IMR-90 (cell line): Measurements from ENCODE around the gene DPF1. TPM values are rescaled to one million over a fixed set of nuclear protein-coding genes. Genes with fewer than 3 reads are reported as not detected.

ENCODE experiments used
- ATAC-seq: fragments of 200-7000 bp; cut with Tn5 transposase; 2 replicates; pipeline ENCODE4 v1.9.1; 2020; ENCODE audit warnings: low read depth, mild to moderate bottlenecking, moderate library complexity
- BruUV-seq: library from RNA; stranded (reverse); fragments of 400-500 nt; replicated peaks from 2 replicates; lab custom pipeline; 2021; lab: Mats Ljungman, UMichigan
- CTCF ChIA-PET: fragments of 300-600 bp; formaldehyde crosslinking; extraction: SDS; loops from one replicate; lab custom pipeline; 2021; ENCODE audit warnings: antibody characterized with exemption; lab: Yijun Ruan, JAX
- POLR2A ChIA-PET: fragments of 300-600 bp; sonication (Branson Sonifier 250); formaldehyde crosslinking; loops from one replicate; lab custom pipeline; 2022; ENCODE audit warnings: antibody characterized with exemption; ENCODE audit not compliant: unreplicated experiment; lab: Charles Lee
- DNase-seq: peaks from one replicate; pipeline ENCODE4 v3.0.0; 2013
- H2AFZ ChIP-seq: replicated peaks from 2 replicates; pipeline ENCODE3; 2013; ENCODE audit warnings: low read length, mild to moderate bottlenecking; ENCODE audit not compliant: poor library complexity
- H2AK5ac ChIP-seq: 2 replicates; pipeline ENCODE4 v1.6.1; 2013; ENCODE audit warnings: low read depth, low read length, inconsistent platforms
- H2AK9ac ChIP-seq: replicated peaks from 2 replicates; pipeline ENCODE3; 2013; ENCODE audit warnings: mild to moderate bottlenecking, low read depth, low read length, moderate library complexity; ENCODE audit not compliant: poor library complexity
- H2BK120ac ChIP-seq: 2 replicates; pipeline ENCODE4 v1.6.1; 2013; ENCODE audit warnings: low read depth, low read length, inconsistent platforms
- H2BK15ac ChIP-seq: 3 replicates; pipeline ENCODE4 v1.6.1; 2013; ENCODE audit warnings: low read depth, low read length, inconsistent platforms
- H2BK20ac ChIP-seq: 2 replicates; pipeline ENCODE4 v1.6.1; 2013; ENCODE audit warnings: low read depth, mild to moderate bottlenecking, inconsistent platforms, low read length, moderate library complexity
- H2BK5ac ChIP-seq: 2 replicates; pipeline ENCODE4 v1.6.1; 2013; ENCODE audit warnings: mild to moderate bottlenecking, low read depth, low read length, inconsistent platforms; ENCODE audit not compliant: poor library complexity, severe bottlenecking
- H3K14ac ChIP-seq: replicated peaks from 2 replicates; pipeline ENCODE4 v1.6.1; 2013; ENCODE audit warnings: low read depth, low read length, inconsistent platforms
- H3K18ac ChIP-seq: 2 replicates; pipeline ENCODE4 v1.6.1; 2013; ENCODE audit warnings: low read depth, low read length, control low read depth
- H3K23ac ChIP-seq: 2 replicates; pipeline ENCODE4 v1.6.1; 2013; ENCODE audit warnings: low read depth, low read length, inconsistent platforms
- H3K27ac ChIP-seq: 2 replicates; pipeline ENCODE4 v1.5.1; 2013; ENCODE audit warnings: mild to moderate bottlenecking, control low read depth, low read length; ENCODE audit not compliant: insufficient read depth
- H3K27me3 ChIP-seq: 2 replicates; pipeline ENCODE4 v1.6.1; 2013; ENCODE audit warnings: low read length; ENCODE audit not compliant: control insufficient read depth, insufficient read depth
- H3K36me3 ChIP-seq: 2 replicates; pipeline ENCODE4 v1.6.1; 2013; ENCODE audit warnings: low read length, mixed read lengths; ENCODE audit not compliant: control insufficient read depth, insufficient read depth
- H3K4ac ChIP-seq: 2 replicates; pipeline ENCODE4 v1.6.1; 2013; ENCODE audit warnings: low read depth, low read length, inconsistent platforms
- H3K4me1 ChIP-seq: 2 replicates; pipeline ENCODE4 v1.6.1; 2013; ENCODE audit warnings: low read length, mixed read lengths; ENCODE audit not compliant: control insufficient read depth, insufficient read depth
- H3K4me2 ChIP-seq: 2 replicates; pipeline ENCODE4 v1.6.1; 2013; ENCODE audit warnings: low read depth, mild to moderate bottlenecking, control low read depth, low read length, moderate library complexity
- H3K4me3 ChIP-seq: 2 replicates; pipeline ENCODE4 v1.5.1; 2013; ENCODE audit warnings: low read depth, mild to moderate bottlenecking, control low read depth, low read length, moderate library complexity; ENCODE audit not compliant: insufficient read depth
- H3K56ac ChIP-seq: 2 replicates; pipeline ENCODE4 v1.6.1; 2013; ENCODE audit warnings: low read length, inconsistent platforms; ENCODE audit not compliant: insufficient read depth; ENCODE audit errors: extremely low read depth
- H3K79me1 ChIP-seq, 2 experiments: 2 replicates each; pipeline ENCODE4 v1.6.1; 2013; ENCODE audit warnings: low read length in 2 of 2, inconsistent platforms in 1 of 2, low read depth in 1 of 2
- H3K9ac ChIP-seq: 2 replicates; pipeline ENCODE4 v1.6.1; 2013; ENCODE audit warnings: low read depth, low read length, control low read depth
- H3K9me1 ChIP-seq: 2 replicates; pipeline ENCODE4 v1.6.1; 2013; ENCODE audit warnings: low read length, inconsistent platforms; ENCODE audit not compliant: insufficient read depth
- H3K9me3 ChIP-seq: 2 replicates; pipeline ENCODE4 v1.6.1; 2013; ENCODE audit warnings: low read length; ENCODE audit not compliant: control insufficient read depth, insufficient read depth
- H4K20me1 ChIP-seq: 2 replicates; pipeline ENCODE4 v1.6.1; 2013; ENCODE audit warnings: low read length, inconsistent platforms; ENCODE audit not compliant: insufficient read depth
- H4K5ac ChIP-seq: 2 replicates; pipeline ENCODE4 v1.6.1; 2013; ENCODE audit warnings: mild to moderate bottlenecking, low read depth, low read length, control low read depth
- H4K8ac ChIP-seq, 2 experiments: 2 replicates each; pipeline ENCODE4 v1.6.1; 2013; ENCODE audit warnings: low read depth in 2 of 2, low read length in 2 of 2, control low read depth in 1 of 2, inconsistent platforms in 1 of 2
- H4K91ac ChIP-seq: 2 replicates; pipeline ENCODE4 v1.6.1; 2013; ENCODE audit warnings: low read depth, low read length, inconsistent platforms; ENCODE audit not compliant: insufficient read depth
- BHLHE40 ChIP-seq: fragments of 150-350 bp; IDR thresholded peaks from 2 replicates; pipeline ENCODE4 v1.6.1; 2016; ENCODE audit warnings: mild to moderate bottlenecking, low read depth, low read length
- CTCF ChIP-seq: conservative IDR thresholded peaks from 2 replicates; pipeline ENCODE4 v1.5.1; 2012; ENCODE audit warnings: mild to moderate bottlenecking, low read depth, low read length, improper control_type of control experiment
- ELK1 ChIP-seq: fragments of 150-350 bp; IDR thresholded peaks from 2 replicates; pipeline ENCODE4 v1.6.1; 2016; ENCODE audit warnings: low read depth, mild to moderate bottlenecking, low read length, moderate library complexity, borderline replicate concordance
- FOS ChIP-seq: fragments of 150-350 bp; IDR thresholded peaks from 2 replicates; pipeline ENCODE4 v1.6.1; 2016; ENCODE audit warnings: low read depth, low read length
- MAFK ChIP-seq: IDR thresholded peaks from 2 replicates; pipeline ENCODE4 v1.6.1; 2012; ENCODE audit warnings: low read depth, low read length, improper control_type of control experiment
- MAZ ChIP-seq: IDR thresholded peaks from 2 replicates; pipeline ENCODE4 v1.6.1; 2012; ENCODE audit warnings: low read depth, mild to moderate bottlenecking, low read length, improper control_type of control experiment, moderate library complexity, borderline replicate concordance
- MXI1 ChIP-seq: IDR thresholded peaks from 2 replicates; pipeline ENCODE4 v1.6.1; 2012; ENCODE audit warnings: low read depth, mild to moderate bottlenecking, low read length, moderate library complexity, borderline replicate concordance
- NFE2L2 ChIP-seq: fragments of 150-350 bp; IDR thresholded peaks from 2 replicates; pipeline ENCODE4 v1.6.1; 2016; ENCODE audit warnings: low read depth, mild to moderate bottlenecking, low read length
- POLR2A ChIP-seq: IDR thresholded peaks from 2 replicates; pipeline ENCODE4 v1.6.1; 2012; ENCODE audit warnings: mild to moderate bottlenecking, low read depth, low read length
- RAD21 ChIP-seq: IDR thresholded peaks from 2 replicates; pipeline ENCODE4 v1.6.1; 2012; ENCODE audit warnings: low read length, improper control_type of control experiment
- RCOR1 ChIP-seq: IDR thresholded peaks from 2 replicates; pipeline ENCODE4 v1.6.1; 2012; ENCODE audit warnings: mild to moderate bottlenecking, low read length, improper control_type of control experiment; ENCODE audit not compliant: insufficient replicate concordance
- RFX5 ChIP-seq: IDR thresholded peaks from 2 replicates; pipeline ENCODE4 v1.8.0; 2012; ENCODE audit warnings: low read depth, mild to moderate bottlenecking, low read length, moderate library complexity
- SMC3 ChIP-seq: fragments of 150-350 bp; IDR thresholded peaks from 2 replicates; pipeline ENCODE4 v1.6.1; 2016; ENCODE audit warnings: low read depth, mild to moderate bottlenecking, antibody characterized with exemption, low read length, moderate library complexity
- USF2 ChIP-seq: fragments of 150-350 bp; IDR thresholded peaks from 2 replicates; pipeline ENCODE4 v1.6.1; 2017; ENCODE audit warnings: mild to moderate bottlenecking, antibody characterized with exemption, low read length, low read depth
- WGBS, 2 experiments: methylation state at CpG; one replicate each; pipeline versions ENCODE4 v1.1.5 to v1.1.7; 2013; ENCODE audit warnings: missing lambda C conversion rate in 2 of 2; ENCODE audit not compliant: insufficient read length in 1 of 2; ENCODE audit errors: extremely low coverage in 2 of 2; 5-methylcytosine and 5-hydroxymethylcytosine counted together
- dilution Hi-C: fragments of 300-500 bp; cut with HindIII; formaldehyde crosslinking; loops from one replicate; pipeline ENCODE4 v1.14.3; 2018; ENCODE audit warnings: low sequenced_read_pairs; ENCODE audit not compliant: unreplicated experiment
- in situ Hi-C: fragments of 300-500 bp; cut with MboI; formaldehyde crosslinking; loops from 3 replicates; pipeline ENCODE4 v1.14.3; 2019; ENCODE audit warnings: low sequenced_read_pairs, inconsistent platforms, mixed read lengths
- intact Hi-C: fragments of 100-400 bp; cut with micrococcal nuclease; formaldehyde crosslinking; loops from 2 replicates; pipeline ENCODE4 v1.10.0; 2022
- polyA plus RNA-seq, 3 experiments: library from polyadenylated mRNA; depleted of rRNA; stranded (reverse); fragments of >200 nt; gene quantifications; 2 replicates each; pipeline ENCODE4 v1.2.3, GENCODE V29; 2012; ENCODE audit warnings: low replicate concordance in 1 of 3
- total RNA-seq: library from RNA; depleted of rRNA; stranded (reverse); fragments of >200 nt; gene quantifications from 2 replicates; pipeline ENCODE4 v1.2.3, GENCODE V29; 2012

The DPF1 gene
- total and polyA plus RNA-seq, 2 of the 4 experiments (the other 2 are of a cell fraction) = 3.2 to 5.5 TPM

- H2BK15ac ChIP-seq = no peak overlapping the region
- no peak overlapping the region for H2BK120ac ChIP-seq
- peaks cover 8 to 24% of the 10 kb centered on the region in 2 experiments for H3K79me1 ChIP-seq
- no peak overlapping the region for H2AK9ac ChIP-seq
- H3K27ac ChIP-seq = no peak overlapping the region
- DNase-seq (no peak), ATAC-seq (no peak)
- H3K18ac ChIP-seq = no peak overlapping the region
- H4K5ac ChIP-seq = no peak overlapping the region
- dilution Hi-C loops = no loop called here
- peaks cover 14% of the 10 kb centered on the region for H3K9me1 ChIP-seq
- no peak overlapping the region for H2BK5ac ChIP-seq
- TF ChIP-seq RFX5 (no peak), BHLHE40 (no peak), RAD21 (no peak), POLR2A (no peak), USF2 (no peak), CTCF (no peak), MAFK (no peak), MAZ (no peak), NFE2L2 (no peak), ELK1 (no peak), SMC3 (no peak), RCOR1 (no peak), FOS (no peak), MXI1 (no peak)
- intact Hi-C loops = no loop called here
- no peak overlapping the region for H3K4me3 ChIP-seq
- no peak overlapping the region for H3K23ac ChIP-seq
- POLR2A ChIA-PET = interaction anchor here (0.6 kb wide), 1 partner anchor 1963 kb away, joined by 3 read pairs; no protein-coding TSS in a partner anchor
- H3K4ac ChIP-seq = no peak overlapping the region
- peaks cover 3% of the 10 kb centered on the region; the same call in 1 of the 2 replicates for H3K4me1 ChIP-seq
- H3K14ac ChIP-seq = no peak overlapping the region
- CTCF ChIA-PET = no interaction called here
- in situ Hi-C loops = loop anchor here (25.0 kb wide), 1 partner anchor 410 kb away; the partner anchor contains the start of gene ACTN4
- H4K20me1 ChIP-seq = no peaks in the 10 kb centered on the region; the same call in 1 of the 2 replicates
- peak overlapping the region; percentile 51 for H2AFZ ChIP-seq
- H3K9ac ChIP-seq = no peak overlapping the region
- no peak overlapping the region for H4K8ac ChIP-seq
- peaks cover 3% of the 10 kb centered on the region; the same call in 1 of the 2 replicates for H3K27me3 ChIP-seq
- no peak overlapping the region for H4K91ac ChIP-seq
- H3K36me3 ChIP-seq = no peaks in the 10 kb centered on the region
- no peaks in the 10 kb centered on the region for H3K9me3 ChIP-seq
- H2BK20ac ChIP-seq = no peak overlapping the region
- WGBS, 2 experiments = 80% methylated on average over 1 of the region's 11 CpGs; no CpG with 5 or more reads in 1 of the 2 experiments
- no peak overlapping the region for H2AK5ac ChIP-seq
- H3K56ac ChIP-seq = no peak overlapping the region
- no TSS peak for BruUV-seq
- no peak overlapping the region for H3K4me2 ChIP-seq
Measured at GRCh38 chr19:38227287-38228004, 3.4 kb upstream of the DPF1 start.
